Lung (tissue), 12 donors: Measurements from ENCODE around the gene MBNL3. TPM values are rescaled to one million over a fixed set of nuclear protein-coding genes. Genes with fewer than 3 reads are reported as not detected.

Source experiments
- ATAC-seq: fragments of 200-7000 bp; cut with Tn5 transposase; one replicate; pipeline ENCODE4 v1.9.1; 2020; ENCODE audit warnings: moderate number of reproducible peaks; ENCODE audit not compliant: insufficient read depth, low FRiP score
- DNase-seq, 3 donors: peaks; one replicate each; pipeline ENCODE4 v3.0.0-alpha.2; 2013 to 2017
- H3K27ac ChIP-seq, 2 donors: one replicate each; pipeline ENCODE4 v1.5.1; 2013; ENCODE audit warnings: mild to moderate bottlenecking in 2 of 2, moderate library complexity in 2 of 2, control low read depth in 1 of 2, inconsistent platforms in 1 of 2, low read depth in 1 of 2, low read length in 1 of 2
- H3K27me3 ChIP-seq, 3 donors: one replicate each; pipeline ENCODE4 v1.5.1; 2013; ENCODE audit warnings: low read length in 2 of 3; ENCODE audit not compliant: control insufficient read depth in 3 of 3, insufficient read depth in 3 of 3
- H3K36me3 ChIP-seq, 4 donors: one replicate each; pipeline ENCODE4 v1.5.1; 2013; ENCODE audit warnings: low read length in 4 of 4, mild to moderate bottlenecking in 1 of 4, moderate library complexity in 1 of 4; ENCODE audit not compliant: control insufficient read depth in 4 of 4, insufficient read depth in 4 of 4
- H3K4me1 ChIP-seq, 5 donors: one replicate each; pipeline ENCODE4 v1.5.1; 2013; ENCODE audit warnings: low read length in 5 of 5, mild to moderate bottlenecking in 2 of 5, moderate library complexity in 1 of 5; ENCODE audit not compliant: control insufficient read depth in 5 of 5, insufficient read depth in 5 of 5
- H3K4me3 ChIP-seq: one replicate; pipeline ENCODE4 v1.5.1; 2013; ENCODE audit warnings: mild to moderate bottlenecking, control low read depth, moderate library complexity
- H3K9ac ChIP-seq, 2 donors: one replicate each; pipeline ENCODE4 v1.5.1; 2013; ENCODE audit warnings: low read length in 2 of 2, control low read depth in 1 of 2; ENCODE audit not compliant: insufficient read depth in 1 of 2
- H3K9me3 ChIP-seq, 4 donors: one replicate each; pipeline ENCODE4 v1.5.1; 2013; ENCODE audit warnings: low read length in 3 of 4, mild to moderate bottlenecking in 1 of 4, moderate library complexity in 1 of 4; ENCODE audit not compliant: control insufficient read depth in 4 of 4, insufficient read depth in 3 of 4
- WGBS, 2 donors: extraction: QIAGEN DNeasy Blood & Tissue Kit; methylation state at CpG; one replicate each; pipeline ENCODE4 v1.1.7; 2013; 5-methylcytosine and 5-hydroxymethylcytosine counted together
- polyA plus RNA-seq, 2 donors: library from polyadenylated mRNA; stranded (reverse); fragments of 200-250 nt; gene quantifications; one replicate each; pipeline ENCODE4 v1.2.1, GENCODE V29; 2013
- total RNA-seq, 2 donors: library from RNA; depleted of rRNA in 1 of 2; stranded (reverse); fragments of >200 nt in 1 of 2; gene quantifications; one replicate each; pipeline ENCODE4 v1.2.1, GENCODE V29; 2014 to 2021
- TF ChIP-seq, protein P1 (sequence below): IDR thresholded peaks from 2 replicates; pipeline ENCODE4 v1.5.1; 2012; ENCODE audit warnings: mild to moderate bottlenecking; ENCODE audit errors: control extremely low read depth, extremely low read depth
- donor health status: control.
- donor health status: control.
- donor health status: Bipolar disorder and iron deficiency.
- donor health status: healthy.
- donor health status: DM: yes; HTN: yes; CAD: no.

The MBNL3 gene
- total and polyA plus RNA-seq, 4 donors, result 2.1 to 27.2 (median 11.1) TPM

DNA sequence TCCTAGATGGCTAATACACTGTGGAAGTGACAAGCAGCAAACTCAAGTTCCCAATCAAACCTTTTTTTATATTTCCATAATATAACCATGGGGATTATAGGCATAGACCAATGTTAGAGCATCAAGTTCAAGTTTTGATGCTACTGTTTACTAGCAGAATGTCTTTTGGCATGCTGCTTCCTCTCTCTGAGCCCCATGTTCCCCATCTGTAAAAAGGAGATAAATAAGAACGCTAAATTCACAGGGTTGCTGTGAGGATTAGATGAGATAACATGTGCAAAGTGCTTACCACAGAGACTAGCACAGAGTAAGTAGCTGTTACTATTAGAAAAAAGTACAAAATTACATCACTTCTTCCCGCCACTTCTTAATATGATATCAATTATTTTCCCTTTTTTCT lies 18.0 kb downstream of the MBNL3 start:
- H3K27me3 ChIP-seq, result peaks cover 0 to 35% (median 6%) of the 10 kb centered on the region in 3 donors
- no peak for ATAC-seq
- 54 to 63% methylated on average over 2 of the region's 2 CpGs for WGBS, 2 donors

DNA sequence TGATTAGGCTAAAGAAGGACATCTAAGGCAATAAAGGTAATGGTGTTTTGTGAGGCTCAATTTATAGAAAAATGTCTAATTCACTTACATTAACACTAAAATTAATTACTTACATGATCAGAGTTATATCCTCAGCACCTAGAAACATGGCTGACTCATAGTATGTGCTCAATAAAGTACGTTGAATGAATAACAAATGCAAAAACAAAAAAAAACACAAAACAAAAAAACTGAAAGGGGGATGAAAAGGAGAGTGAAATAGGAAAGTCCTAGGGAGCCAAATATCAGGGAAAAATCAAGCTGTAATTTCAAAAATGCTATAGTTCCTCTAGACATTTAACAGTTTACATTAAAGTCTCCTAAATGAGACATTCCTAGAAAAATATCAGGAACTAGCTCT lies 18.7 kb downstream of the MBNL3 start:
- Histone ChIP-seq H3K9me3 (no peaks in the 10 kb centered on the region), H3K4me1 (no peaks in the 10 kb centered on the region), H3K27ac (no peak overlapping the region), H3K36me3 (no peaks in the 10 kb centered on the region), H3K27me3 (peaks cover 0 to 39% (median 4%) of the 10 kb centered on the region in 3 donors), H3K9ac (no peak overlapping the region), H3K4me3 (no peak overlapping the region)
- TF ChIP-seq, protein P1, sequence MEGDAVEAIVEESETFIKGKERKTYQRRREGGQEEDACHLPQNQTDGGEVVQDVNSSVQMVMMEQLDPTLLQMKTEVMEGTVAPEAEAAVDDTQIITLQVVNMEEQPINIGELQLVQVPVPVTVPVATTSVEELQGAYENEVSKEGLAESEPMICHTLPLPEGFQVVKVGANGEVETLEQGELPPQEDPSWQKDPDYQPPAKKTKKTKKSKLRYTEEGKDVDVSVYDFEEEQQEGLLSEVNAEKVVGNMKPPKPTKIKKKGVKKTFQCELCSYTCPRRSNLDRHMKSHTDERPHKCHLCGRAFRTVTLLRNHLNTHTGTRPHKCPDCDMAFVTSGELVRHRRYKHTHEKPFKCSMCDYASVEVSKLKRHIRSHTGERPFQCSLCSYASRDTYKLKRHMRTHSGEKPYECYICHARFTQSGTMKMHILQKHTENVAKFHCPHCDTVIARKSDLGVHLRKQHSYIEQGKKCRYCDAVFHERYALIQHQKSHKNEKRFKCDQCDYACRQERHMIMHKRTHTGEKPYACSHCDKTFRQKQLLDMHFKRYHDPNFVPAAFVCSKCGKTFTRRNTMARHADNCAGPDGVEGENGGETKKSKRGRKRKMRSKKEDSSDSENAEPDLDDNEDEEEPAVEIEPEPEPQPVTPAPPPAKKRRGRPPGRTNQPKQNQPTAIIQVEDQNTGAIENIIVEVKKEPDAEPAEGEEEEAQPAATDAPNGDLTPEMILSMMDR, result no peak
- DNase-seq (no peak), ATAC-seq (no peak)
- WGBS, 2 donors, result 62 to 95% methylated on average over 1 of the region's 1 CpG

More for the DNA sequence above, 18.0 kb downstream of the MBNL3 start:
- H3K36me3 ChIP-seq, result no peaks in the 10 kb centered on the region
- H3K4me1 ChIP-seq, result no peaks in the 10 kb centered on the region
- TF ChIP-seq, protein P1, result no peak
- no peaks in the 10 kb centered on the region for H3K9me3 ChIP-seq
- no peak overlapping the region for H3K4me3 ChIP-seq
- no peak overlapping the region for H3K9ac ChIP-seq
- DNase-seq, result no peak
- H3K27ac ChIP-seq, result no peak overlapping the region

DNA sequence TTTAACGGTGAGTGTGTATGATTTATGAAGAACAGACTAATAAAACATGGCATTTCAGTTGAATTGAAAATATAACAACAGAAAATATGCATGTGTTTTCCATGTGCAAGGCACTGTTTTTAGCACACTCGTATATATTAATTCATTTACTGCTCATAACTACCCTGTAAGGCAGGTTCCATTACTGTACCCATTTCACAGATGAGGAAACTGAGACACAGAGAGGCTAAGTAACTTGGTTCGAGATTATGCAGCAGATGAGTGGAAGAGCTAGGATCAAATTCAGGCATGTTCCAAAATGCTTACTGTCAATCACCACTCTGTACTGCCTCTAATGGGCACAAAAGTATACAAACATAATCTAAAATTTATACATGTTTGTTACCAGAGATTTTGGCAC lies 20.4 kb downstream of the MBNL3 start:
- Histone ChIP-seq H3K36me3 (no peaks in the 10 kb centered on the region), H3K9me3 (peaks cover 0 to 2% (median 0%) of the 10 kb centered on the region in 4 donors), H3K9ac (no peak overlapping the region), H3K27ac (no peak overlapping the region), H3K4me3 (no peak overlapping the region), H3K4me1 (no peaks in the 10 kb centered on the region), H3K27me3 (peaks cover 0 to 37% (median 4%) of the 10 kb centered on the region in 3 donors)
- no peak for DNase-seq
- no peak for ATAC-seq
- WGBS, 2 donors, result 77 to 94% methylated on average over 3 of the region's 3 CpGs
- TF ChIP-seq, protein P1, result no peak

DNA sequence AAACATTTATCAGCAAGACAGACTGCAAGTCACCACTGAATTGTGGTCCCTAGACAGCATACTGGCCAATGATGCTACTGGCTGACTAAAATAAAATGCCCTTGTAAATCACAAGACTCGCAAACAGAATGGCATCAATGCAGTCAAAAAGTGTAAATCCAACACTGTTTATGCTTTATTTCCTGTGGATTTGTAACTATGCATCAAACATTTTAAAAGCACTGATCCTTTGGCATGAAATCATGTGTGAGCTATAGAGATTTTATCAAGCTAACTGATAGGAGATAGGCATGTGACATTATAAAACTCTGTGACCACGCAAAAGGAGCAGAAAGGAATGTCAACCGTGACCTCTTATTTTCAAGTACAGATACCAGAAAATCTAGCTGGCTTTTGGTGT lies 20.8 kb downstream of the MBNL3 start:
- DNase-seq (no peak), ATAC-seq (no peak)
- 73 to 86% methylated on average over 3 of the region's 3 CpGs for WGBS, 2 donors
- no peak overlapping the region for H3K27ac ChIP-seq
- peaks cover 0 to 4% (median 0%) of the 10 kb centered on the region in 4 donors for H3K9me3 ChIP-seq
- H3K4me1 ChIP-seq, result no peaks in the 10 kb centered on the region
- no peak overlapping the region for H3K9ac ChIP-seq
- TF ChIP-seq, protein P1, result no peak
- no peak overlapping the region for H3K4me3 ChIP-seq
- H3K36me3 ChIP-seq, result no peaks in the 10 kb centered on the region
- peaks cover 0 to 35% (median 4%) of the 10 kb centered on the region in 3 donors for H3K27me3 ChIP-seq
